Suprapubic skin (tissue), 4 donors: ENCODE data around the gene RAB3B. TPM values are rescaled to one million over a fixed set of nuclear protein-coding genes. Genes with fewer than 3 reads are reported as not detected.

Experiments used
- DNase-seq, 2 donors: peaks; one replicate each; pipeline ENCODE4 v3.0.0-alpha.2; 2019; ENCODE audit warnings: low spot score in 2 of 2
- H3K27ac ChIP-seq: fragments of 200-600 bp; sonication (generic); one replicate; pipeline ENCODE4 v1.5.1; 2019
- H3K27me3 ChIP-seq: fragments of 200-600 bp; sonication (generic); one replicate; pipeline ENCODE4 v1.5.1; 2019
- H3K36me3 ChIP-seq: fragments of 200-600 bp; sonication (generic); one replicate; pipeline ENCODE4 v1.5.1; 2019
- H3K4me1 ChIP-seq: fragments of 200-600 bp; sonication (generic); one replicate; pipeline ENCODE4 v1.5.1; 2019
- H3K4me3 ChIP-seq: fragments of 200-600 bp; sonication (generic); one replicate; pipeline ENCODE4 v1.5.1; 2019; ENCODE audit warnings: mild to moderate bottlenecking
- H3K9me3 ChIP-seq: fragments of 200-600 bp; sonication (generic); one replicate; pipeline ENCODE4 v1.5.1; 2019
- CTCF ChIP-seq, 2 donors: fragments of 200-600 bp in 1 of 2; fragments of 450-650 bp in 1 of 2; sonication (generic) in 1 of 2; IDR thresholded peaks; one replicate each; pipeline ENCODE4 v1.5.1; 2016 to 2019; ENCODE audit warnings: antibody characterized with exemption in 2 of 2, mild to moderate bottlenecking in 1 of 2, moderate library complexity in 1 of 2
- EP300 ChIP-seq: sonication (generic); formaldehyde crosslinking; IDR thresholded peaks from one replicate; pipeline ENCODE4 v1.6.1; 2017; ENCODE audit warnings: antibody characterized with exemption
- POLR2A ChIP-seq, 2 donors: fragments of 450-650 bp; IDR thresholded peaks; one replicate each; pipeline ENCODE4 v1.6.1; 2017; ENCODE audit warnings: antibody characterized with exemption in 2 of 2, mild to moderate bottlenecking in 2 of 2, moderate library complexity in 2 of 2
- POLR2AphosphoS5 ChIP-seq, 3 donors: sonication (generic); formaldehyde crosslinking; IDR thresholded peaks; one replicate each; pipeline ENCODE4 v1.6.1; 2017; ENCODE audit warnings: antibody characterized with exemption in 3 of 3
- WGBS: methylation state at CpG from one replicate; pipeline ENCODE4 v1.1.5; 2018; 5-methylcytosine and 5-hydroxymethylcytosine counted together
- total RNA-seq, 4 donors: library from RNA; depleted of rRNA; stranded (reverse); fragments of >200 nt; gene quantifications; one replicate each; pipeline ENCODE4 v1.1.0, GENCODE V29; 2016

RAB3B gene, protein sequence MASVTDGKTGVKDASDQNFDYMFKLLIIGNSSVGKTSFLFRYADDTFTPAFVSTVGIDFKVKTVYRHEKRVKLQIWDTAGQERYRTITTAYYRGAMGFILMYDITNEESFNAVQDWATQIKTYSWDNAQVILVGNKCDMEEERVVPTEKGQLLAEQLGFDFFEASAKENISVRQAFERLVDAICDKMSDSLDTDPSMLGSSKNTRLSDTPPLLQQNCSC
- 1 to 10 TPM; 2.8 to 6.8 (median 5.6) TPM for total RNA-seq

- peak in 1 of 2 donors; percentile 61 for DNase-seq
- 4% methylated on average over 10 of the region's 46 CpGs for WGBS
- no peak for TF ChIP-seq EP300
- TF ChIP-seq CTCF (IDR thresholded peaks at IDR 0.05): no peak
- no peak for TF ChIP-seq POLR2AphosphoS5 (IDR thresholded peaks at IDR 0.05)
- TF ChIP-seq POLR2A (IDR thresholded peaks at IDR 0.05): no peak
Measured at GRCh38 chr1:51990478-51990965, at the start of gene RAB3B. TSS of gene RAB3B (minus strand) at chr1:51990700. CDS start at chr1:51977117, 13,583 bp downstream.

DNA sequence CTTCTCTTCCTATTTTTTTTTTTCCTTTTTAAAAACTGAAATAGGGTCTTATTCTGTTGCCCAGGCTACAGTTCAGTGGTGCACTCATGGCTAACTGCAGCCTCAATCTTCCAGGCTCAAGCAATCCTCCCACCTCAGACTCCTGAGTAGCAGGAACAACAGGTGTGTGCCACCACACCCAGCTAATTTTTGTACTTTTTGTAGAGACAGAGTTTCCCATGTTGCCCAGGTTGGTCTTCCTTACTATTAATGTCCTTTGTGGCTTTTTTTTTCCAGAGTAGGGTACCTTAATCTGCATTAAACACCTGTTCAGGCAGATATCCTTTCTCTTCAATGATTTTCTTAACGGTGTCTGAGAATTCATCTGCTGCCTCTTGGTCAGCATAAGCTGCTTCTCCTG, 47.4 kb upstream of the RAB3B start:
- Histone ChIP-seq H3K27me3 (no peaks in the 10 kb centered on the region), H3K9me3 (no peaks in the 10 kb centered on the region), H3K27ac (no peak overlapping the region), H3K4me3 (no peak overlapping the region), H3K4me1 (peaks cover 6% of the 10 kb centered on the region), H3K36me3 (peaks cover 29% of the 10 kb centered on the region)
- no peak for DNase-seq
- WGBS: 97% methylated on average over 1 of the region's 1 CpG
- no peak for TF ChIP-seq POLR2A (IDR thresholded peaks at IDR 0.05)
- no peak for TF ChIP-seq CTCF (IDR thresholded peaks at IDR 0.05)
- TF ChIP-seq POLR2AphosphoS5 (IDR thresholded peaks at IDR 0.05): no peak
- TF ChIP-seq EP300: no peak

More at GRCh38 chr1:51990478-51990965, at the start of gene RAB3B:
- H3K27me3 ChIP-seq: peaks cover 49% of the 10 kb centered on the region
- peaks cover 10% of the 10 kb centered on the region for H3K4me1 ChIP-seq
- no peaks in the 10 kb centered on the region for H3K36me3 ChIP-seq
- peak within 1 kb of the TSS; percentile 58 for H3K4me3 ChIP-seq
- no peaks in the 10 kb centered on the region for H3K9me3 ChIP-seq
- H3K27ac ChIP-seq: no peak within 1 kb of the TSS

GRCh38 chr1:52037402-52037814, 46.9 kb upstream of the RAB3B start:
- 79% methylated on average over 5 of the region's 5 CpGs for WGBS
- Histone ChIP-seq H3K27ac (no peak overlapping the region), H3K27me3 (no peaks in the 10 kb centered on the region), H3K36me3 (peaks cover 29% of the 10 kb centered on the region), H3K9me3 (no peaks in the 10 kb centered on the region), H3K4me1 (peaks cover 11% of the 10 kb centered on the region), H3K4me3 (no peak overlapping the region)
- TF ChIP-seq POLR2A (IDR thresholded peaks at IDR 0.05) (no peak), POLR2AphosphoS5 (IDR thresholded peaks at IDR 0.05) (no peak), EP300 (no peak)
- DNase-seq: no peak

- peaks cover 5% of the 10 kb centered on the region for H3K36me3 ChIP-seq
- WGBS: 100% methylated on average over 2 of the region's 2 CpGs
Measured at GRCh38 chr1:52034050-52034384, 43.5 kb upstream of the RAB3B start.

GRCh38 chr1:52033190-52034049, 42.9 kb upstream of the RAB3B start, which contains the start of gene KTI12:
TSS of gene KTI12 (minus strand) at chr1:52033810. CDS start at chr1:52033761, 49 bp downstream.
- Histone ChIP-seq H3K36me3 (peaks cover 5% of the 10 kb centered on the region), H3K4me3 (peak within 1 kb of the TSS; percentile 76), H3K27ac (peak within 1 kb of the TSS; percentile 89), H3K27me3 (no peaks in the 10 kb centered on the region), H3K9me3 (no peaks in the 10 kb centered on the region), H3K4me1 (peaks cover 23% of the 10 kb centered on the region)
- TF ChIP-seq POLR2A (IDR thresholded peaks at IDR 0.05): peak in 1 of 2 donors; percentile 32
- TF ChIP-seq CTCF (IDR thresholded peaks at IDR 0.05): no peak
- TF ChIP-seq POLR2AphosphoS5 (IDR thresholded peaks at IDR 0.05): peak in 2 of 3 donors; percentile 81 to 85
- TF ChIP-seq EP300: no peak
- WGBS: 7% methylated on average over 22 of the region's 78 CpGs
- DNase-seq: peak; percentile 92 to 95

More at GRCh38 chr1:52034050-52034384, 43.5 kb upstream of the RAB3B start:
- TF ChIP-seq POLR2AphosphoS5 (IDR thresholded peaks at IDR 0.05) (no peak), EP300 (no peak), POLR2A (IDR thresholded peaks at IDR 0.05) (no peak), CTCF (IDR thresholded peaks at IDR 0.05) (no peak)
- peak overlapping the region; percentile 76 for H3K4me3 ChIP-seq
- no peak for DNase-seq
- H3K4me1 ChIP-seq: peaks cover 23% of the 10 kb centered on the region
- no peaks in the 10 kb centered on the region for H3K27me3 ChIP-seq
- H3K27ac ChIP-seq: peak overlapping the region; percentile 89
- H3K9me3 ChIP-seq: no peaks in the 10 kb centered on the region
